Mucosa of descending colon (tissue), 3 donors: ENCODE measurements around the gene GPR68. TPM values are rescaled to one million over a fixed set of nuclear protein-coding genes. Genes with fewer than 3 reads are reported as not detected.
A peak's percentile ranks its signal among the peaks of the same experiment; 100 is the strongest.

Experiments used
- ATAC-seq: fragments of 200-7000 bp; cut with Tn5 transposase; one replicate; pipeline ENCODE4 v1.9.1; 2020; ENCODE audit warnings: mild to moderate bottlenecking, moderate library complexity
- DNase-seq, 3 donors: peaks; one replicate each; pipeline ENCODE4 v3.0.0-alpha.2; 2020
- H3K36me3 ChIP-seq: fragments of 200-600 bp; one replicate; pipeline ENCODE4 v1.8.0; 2021; ENCODE audit warnings: low read depth, mild to moderate bottlenecking
- H3K4me1 ChIP-seq: fragments of 200-600 bp; one replicate; pipeline ENCODE4 v1.8.0; 2021; ENCODE audit warnings: low read depth, mild to moderate bottlenecking
- H3K4me3 ChIP-seq: fragments of 200-600 bp; one replicate; pipeline ENCODE4 v1.8.0; 2021; ENCODE audit warnings: mild to moderate bottlenecking
- H3K9me3 ChIP-seq: fragments of 200-600 bp; one replicate; pipeline ENCODE4 v1.8.0; 2021; ENCODE audit warnings: mild to moderate bottlenecking
- CTCF ChIP-seq: fragments of 200-600 bp; IDR thresholded peaks from one replicate; pipeline ENCODE4 v1.8.0; 2022; ENCODE audit warnings: antibody characterized with exemption, mild to moderate bottlenecking
- intact Hi-C, 2 donors: fragments of 100-400 bp; cut with DNase I in 1 of 2; cut with micrococcal nuclease in 1 of 2; formaldehyde crosslinking; loops; one replicate each; pipeline versions ENCODE4 v1.11.0 to v1.11.1; 2022; cut with DNase I, micrococcal nuclease
- total RNA-seq, 3 donors: library from RNA; stranded (reverse); fragmentation: NEBNext Ultra II Directional in 2 of 3; extraction: Animal tissue kit (Norgen Biotek cat#: 25700) in 2 of 3; gene quantifications; one replicate each; pipeline versions ENCODE4 v1.2.1 to v1.2.4, GENCODE V29; 2021 to 2023
- donor health status: DM: no; HTN: no; CAD: no; lungs with moderate emphysema.
- donor health status: DM: no; HTN: no; CAD: no.
- donor health status: DM: no; HTN: yes; CAD: no.

The GPR68 gene
- total RNA-seq, 3 donors from 2014 or later = 1.4 to 2.4 (median 2.3) TPM

GRCh38 chr14:91263329-91263728, 18.8 kb upstream of the GPR68 start:
- DNase-seq (no peak), ATAC-seq (no peak)
- Histone ChIP-seq H3K36me3 (no peaks in the 10 kb centered on the region), H3K4me1 (peaks cover 8% of the 10 kb centered on the region), H3K9me3 (no peaks in the 10 kb centered on the region), H3K4me3 (no peak overlapping the region)
- intact Hi-C loops = no loop called here
- no peak for TF ChIP-seq CTCF

- no peaks in the 10 kb centered on the region for H3K9me3 ChIP-seq
- H3K36me3 ChIP-seq = no peaks in the 10 kb centered on the region
- H3K4me3 ChIP-seq = no peak overlapping the region
- no peak for TF ChIP-seq CTCF
- no peak for DNase-seq
- peaks cover 8% of the 10 kb centered on the region for H3K4me1 ChIP-seq
- ATAC-seq = no peak
- intact Hi-C loops = no loop called here
Measured at GRCh38 chr14:91261986-91262549, 17.6 kb upstream of the GPR68 start.

- Histone ChIP-seq H3K36me3 (no peaks in the 10 kb centered on the region), H3K4me3 (no peak overlapping the region), H3K9me3 (no peaks in the 10 kb centered on the region), H3K4me1 (peaks cover 8% of the 10 kb centered on the region)
- peak; percentile 10 for ATAC-seq
- intact Hi-C loops = no loop called here
- TF ChIP-seq CTCF = no peak
- no peak for DNase-seq
Measured at GRCh38 chr14:91261115-91261514, 16.6 kb upstream of the GPR68 start.

GRCh38 chr14:91258876-91259275, 14.4 kb upstream of the GPR68 start:
- no peak overlapping the region for H3K4me3 ChIP-seq
- intact Hi-C loops = no loop called here
- DNase-seq (no peak), ATAC-seq (no peak)
- TF ChIP-seq CTCF = no peak
- no peaks in the 10 kb centered on the region for H3K9me3 ChIP-seq
- H3K36me3 ChIP-seq = no peaks in the 10 kb centered on the region
- peaks cover 5% of the 10 kb centered on the region for H3K4me1 ChIP-seq

GRCh38 chr14:91258011-91258618, 13.6 kb upstream of the GPR68 start:
- TF ChIP-seq CTCF = no peak
- intact Hi-C loops = no loop called here
- Histone ChIP-seq H3K4me3 (no peak overlapping the region), H3K9me3 (no peaks in the 10 kb centered on the region), H3K4me1 (peaks cover 8% of the 10 kb centered on the region), H3K36me3 (no peaks in the 10 kb centered on the region)
- peak; percentile 30 for ATAC-seq
- no peak for DNase-seq
